Activated CD4-positive, alpha-beta memory T cell treated with anti-CD3 and anti-CD28 coated beads, Interleukin-2, amount 10 ng/mL, durations not matched to agents 7 days and 5 days (primary cell): ENCODE results near the gene TPR. TPM values are rescaled to one million over a fixed set of nuclear protein-coding genes. Genes with fewer than 3 reads are reported as not detected.

Source experiments
- CTCF ChIA-PET: fragments of 350-600 bp; sonication (Branson Sonifier 250); formaldehyde crosslinking; loops from one replicate; lab custom pipeline; 2021; ENCODE audit warnings: antibody characterized with exemption, inconsistent platforms; lab: Charles Lee
- POLR2A ChIA-PET: fragments of 350-600 bp; sonication (Branson Sonifier 250); formaldehyde crosslinking; loops from one replicate; lab custom pipeline; 2021; ENCODE audit warnings: antibody characterized with exemption; lab: Charles Lee
- DNase-seq: peaks from one replicate; pipeline ENCODE4 v3.0.0-alpha.2; 2020
- H3K27ac Mint-ChIP-seq: one replicate; pipeline ENCODE4 v1.8.0; 2021; ENCODE audit warnings: mild to moderate bottlenecking, mixed read lengths
- H3K27me3 Mint-ChIP-seq: one replicate; pipeline ENCODE4 v1.8.0; 2021; ENCODE audit warnings: mixed read lengths
- H3K36me3 Mint-ChIP-seq: one replicate; pipeline ENCODE4 v1.8.0; 2021; ENCODE audit warnings: low read depth, mixed read lengths
- H3K4me1 Mint-ChIP-seq: one replicate; pipeline ENCODE4 v1.8.0; 2021; ENCODE audit warnings: mixed read lengths
- H3K4me3 Mint-ChIP-seq: one replicate; pipeline ENCODE4 v1.8.0; 2021; ENCODE audit warnings: mild to moderate bottlenecking, mixed read lengths
- H3K9me3 Mint-ChIP-seq: one replicate; pipeline ENCODE4 v1.8.0; 2021; ENCODE audit warnings: mixed read lengths
- total RNA-seq, 2 experiments: library from RNA; stranded (reverse); gene quantifications; one replicate each; pipeline ENCODE4 v1.2.3, GENCODE V29; 2021

The TPR gene
- total RNA-seq, 2 experiments from 2014 or later: 117 to 122 TPM

GRCh38 chr1:186301448-186301847 lies 73.6 kb downstream of the TPR start:
- Mint-ChIP-seq H3K27ac (peak overlapping the region; percentile 45), H3K9me3 (no peaks in the 10 kb centered on the region), H3K4me3 (no peak overlapping the region), H3K36me3 (no peaks in the 10 kb centered on the region), H3K27me3 (no peaks in the 10 kb centered on the region), H3K4me1 (peaks cover 28% of the 10 kb centered on the region)
- no peak for DNase-seq
- CTCF ChIA-PET: interaction anchor here (1.8 kb wide), 1 partner anchor 74 kb away, joined by 4 read pairs; the partner anchor contains the start of gene TPR
- POLR2A ChIA-PET: no interaction called here

GRCh38 chr1:186300056-186300455 lies 75.0 kb downstream of the TPR start:
- POLR2A ChIA-PET: no interaction called here
- Mint-ChIP-seq H3K4me3 (no peak overlapping the region), H3K4me1 (peaks cover 16% of the 10 kb centered on the region), H3K36me3 (no peaks in the 10 kb centered on the region), H3K27ac (no peak overlapping the region), H3K9me3 (no peaks in the 10 kb centered on the region), H3K27me3 (no peaks in the 10 kb centered on the region)
- CTCF ChIA-PET: interaction anchor here (1.2 kb wide), 1 partner anchor 75 kb away, joined by 4 read pairs; the partner anchor contains the start of genes ODR4 and TPR
- no peak for DNase-seq

- ChIA-PET POLR2A (no interaction called here), CTCF (interaction anchor here (0.6 to 1.2 kb wide), 2 partner anchors 11 to 76 kb away, joined by 3 to 4 read pairs; partner anchors contain the start of genes ODR4 and TPR)
- Mint-ChIP-seq H3K4me3 (no peak overlapping the region), H3K4me1 (peaks cover 12% of the 10 kb centered on the region), H3K27me3 (no peaks in the 10 kb centered on the region), H3K36me3 (no peaks in the 10 kb centered on the region), H3K27ac (no peak overlapping the region), H3K9me3 (no peaks in the 10 kb centered on the region)
- DNase-seq: no peak
Observed at GRCh38 chr1:186299570-186299969, 75.5 kb downstream of the TPR start.

- Mint-ChIP-seq H3K27me3 (peaks cover 4% of the 10 kb centered on the region), H3K36me3 (no peaks in the 10 kb centered on the region), H3K9me3 (no peaks in the 10 kb centered on the region), H3K27ac (no peak overlapping the region), H3K4me3 (no peak overlapping the region), H3K4me1 (peaks cover 9% of the 10 kb centered on the region)
- CTCF ChIA-PET: interaction anchor here (0.6 to 1.2 kb wide), 2 partner anchors 10 to 76 kb away, joined by 3 to 4 read pairs; partner anchors contain the start of genes ODR4 and TPR
- POLR2A ChIA-PET: no interaction called here
- no peak for DNase-seq
Observed at GRCh38 chr1:186298851-186299250, 76.2 kb downstream of the TPR start.

GRCh38 chr1:186297439-186298045 lies 77.5 kb downstream of the TPR start:
- H3K4me1 Mint-ChIP-seq: peaks cover 6% of the 10 kb centered on the region
- H3K4me3 Mint-ChIP-seq: no peak overlapping the region
- no peak for DNase-seq
- no peaks in the 10 kb centered on the region for H3K36me3 Mint-ChIP-seq
- no peaks in the 10 kb centered on the region for H3K9me3 Mint-ChIP-seq
- peaks cover 6% of the 10 kb centered on the region for H3K27me3 Mint-ChIP-seq
- CTCF ChIA-PET: interaction anchor here (1.2 kb wide), 1 partner anchor 77 kb away, joined by 5 read pairs; the partner anchor contains the start of gene TPR
- H3K27ac Mint-ChIP-seq: no peak overlapping the region
- POLR2A ChIA-PET: no interaction called here

- Mint-ChIP-seq H3K27ac (no peak within 1 kb of the TSS), H3K4me3 (no peak within 1 kb of the TSS), H3K4me1 (no peaks in the 10 kb centered on the region), H3K36me3 (no peaks in the 10 kb centered on the region), H3K9me3 (no peaks in the 10 kb centered on the region), H3K27me3 (peaks cover 6% of the 10 kb centered on the region)
- DNase-seq: no peak
- POLR2A ChIA-PET: no interaction called here
- CTCF ChIA-PET: no interaction called here
Observed at GRCh38 chr1:186295980-186296379, 79.1 kb downstream of the TPR start, which contains the start of gene PRG4. Gene PRG4 (plus strand): TSS chr1:186296279.

- Mint-ChIP-seq H3K27ac (no peak overlapping the region), H3K4me1 (peaks cover 24% of the 10 kb centered on the region), H3K27me3 (peaks cover 12% of the 10 kb centered on the region), H3K9me3 (no peaks in the 10 kb centered on the region), H3K36me3 (no peaks in the 10 kb centered on the region), H3K4me3 (no peak overlapping the region)
- ChIA-PET CTCF (no interaction called here), POLR2A (no interaction called here)
- no peak for DNase-seq
Observed at GRCh38 chr1:186292875-186293274, 82.2 kb downstream of the TPR start.

- no peaks in the 10 kb centered on the region for H3K9me3 Mint-ChIP-seq
- H3K27me3 Mint-ChIP-seq: peaks cover 12% of the 10 kb centered on the region
- H3K4me3 Mint-ChIP-seq: no peak overlapping the region
- no peak for DNase-seq
- H3K36me3 Mint-ChIP-seq: no peaks in the 10 kb centered on the region
- ChIA-PET CTCF (interaction anchor here (2.1 kb wide), 1 partner anchor 84 kb away, joined by 6 read pairs; the partner anchor contains the start of gene TPR), POLR2A (no interaction called here)
- H3K27ac Mint-ChIP-seq: no peak overlapping the region
- H3K4me1 Mint-ChIP-seq: peaks cover 26% of the 10 kb centered on the region
Observed at GRCh38 chr1:186291271-186291670, 83.8 kb downstream of the TPR start.

GRCh38 chr1:186289943-186290545 lies 85.0 kb downstream of the TPR start:
- no peak for DNase-seq
- peaks cover 26% of the 10 kb centered on the region for H3K4me1 Mint-ChIP-seq
- H3K4me3 Mint-ChIP-seq: no peak overlapping the region
- H3K9me3 Mint-ChIP-seq: no peaks in the 10 kb centered on the region
- peaks cover 12% of the 10 kb centered on the region for H3K27me3 Mint-ChIP-seq
- CTCF ChIA-PET: interaction anchor here (1.0 to 2.1 kb wide), 3 partner anchors 14 to 85 kb away, joined by 3 to 6 read pairs (median 4); partner anchors contain the start of gene TPR
- peak overlapping the region; percentile 28 for H3K27ac Mint-ChIP-seq
- POLR2A ChIA-PET: interaction anchor here (1.3 kb wide), 1 partner anchor 85 kb away, joined by 3 read pairs; the partner anchor contains the start of gene TPR
- H3K36me3 Mint-ChIP-seq: no peaks in the 10 kb centered on the region

GRCh38 chr1:186286615-186287315 lies 88.3 kb downstream of the TPR start:
- Mint-ChIP-seq H3K36me3 (no peaks in the 10 kb centered on the region), H3K27ac (no peak overlapping the region), H3K9me3 (no peaks in the 10 kb centered on the region), H3K27me3 (peaks cover 16% of the 10 kb centered on the region), H3K4me3 (no peak overlapping the region), H3K4me1 (peaks cover 30% of the 10 kb centered on the region)
- POLR2A ChIA-PET: interaction anchor here (1.2 kb wide), 1 partner anchor 88 kb away, joined by 3 read pairs; the partner anchor contains the start of genes ODR4 and TPR
- CTCF ChIA-PET: interaction anchor here (0.6 kb wide), 1 partner anchor 728 kb away, joined by 3 read pairs; no protein-coding TSS in a partner anchor
- DNase-seq: no peak

- CTCF ChIA-PET: interaction anchor here (1.5 kb wide), 1 partner anchor 41 kb away, joined by 3 read pairs; no protein-coding TSS in a partner anchor
- Mint-ChIP-seq H3K27ac (no peak overlapping the region), H3K9me3 (no peaks in the 10 kb centered on the region), H3K4me1 (peaks cover 9% of the 10 kb centered on the region), H3K4me3 (no peak overlapping the region), H3K36me3 (no peaks in the 10 kb centered on the region), H3K27me3 (peaks cover 10% of the 10 kb centered on the region)
- no peak for DNase-seq
- POLR2A ChIA-PET: no interaction called here
Observed at GRCh38 chr1:186283374-186283773, 91.7 kb downstream of the TPR start.

GRCh38 chr1:186282466-186282865 lies 92.6 kb downstream of the TPR start:
- no peak overlapping the region for H3K4me3 Mint-ChIP-seq
- ChIA-PET POLR2A (no interaction called here), CTCF (no interaction called here)
- DNase-seq: no peak
- H3K36me3 Mint-ChIP-seq: no peaks in the 10 kb centered on the region
- no peaks in the 10 kb centered on the region for H3K9me3 Mint-ChIP-seq
- peaks cover 4% of the 10 kb centered on the region for H3K4me1 Mint-ChIP-seq
- H3K27ac Mint-ChIP-seq: no peak overlapping the region
- H3K27me3 Mint-ChIP-seq: peaks cover 10% of the 10 kb centered on the region

GRCh38 chr1:186275822-186276221 lies 99.2 kb downstream of the TPR start:
- ChIA-PET CTCF (no interaction called here), POLR2A (no interaction called here)
- Mint-ChIP-seq H3K4me1 (no peaks in the 10 kb centered on the region), H3K36me3 (no peaks in the 10 kb centered on the region), H3K9me3 (no peaks in the 10 kb centered on the region), H3K4me3 (no peak overlapping the region), H3K27ac (no peak overlapping the region), H3K27me3 (no peaks in the 10 kb centered on the region)
- no peak for DNase-seq
